NOMO-1 treated with dmso at 0.1 percent for 144 hours (cell line): ENCODE data around the gene ZNF655.

Experiments used
- DNase-seq: peaks from one replicate; lab custom pipeline; 2025; ENCODE audit not compliant: unreplicated experiment; lab: John Stamatoyannopoulos, UW

Gene ZNF655

DNA sequence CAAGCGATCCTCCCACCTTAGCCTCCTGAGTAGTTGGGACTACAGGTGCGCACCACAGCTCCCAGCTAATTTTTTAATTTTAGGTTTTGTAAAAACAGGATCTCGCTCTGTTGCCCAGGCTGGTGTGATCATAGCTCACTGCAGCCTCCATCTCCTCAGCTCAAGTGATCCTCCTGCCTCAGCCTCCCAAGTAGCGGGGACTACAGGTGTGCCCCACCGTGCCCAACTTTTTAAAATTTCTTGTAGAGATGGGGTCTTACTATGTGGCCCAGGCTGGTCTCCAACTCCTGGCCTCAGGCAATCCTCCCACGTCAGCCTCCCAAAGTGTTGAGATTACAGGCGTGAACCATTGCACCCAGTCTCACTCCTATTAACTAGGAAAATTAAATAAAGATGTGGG is 47.1 kb downstream of the ZNF655 start:
- DNase-seq, result no peak

GRCh38 chr7:99606531-99606930 is 48.1 kb downstream of the ZNF655 start:
- DNase-seq, result no peak

DNA sequence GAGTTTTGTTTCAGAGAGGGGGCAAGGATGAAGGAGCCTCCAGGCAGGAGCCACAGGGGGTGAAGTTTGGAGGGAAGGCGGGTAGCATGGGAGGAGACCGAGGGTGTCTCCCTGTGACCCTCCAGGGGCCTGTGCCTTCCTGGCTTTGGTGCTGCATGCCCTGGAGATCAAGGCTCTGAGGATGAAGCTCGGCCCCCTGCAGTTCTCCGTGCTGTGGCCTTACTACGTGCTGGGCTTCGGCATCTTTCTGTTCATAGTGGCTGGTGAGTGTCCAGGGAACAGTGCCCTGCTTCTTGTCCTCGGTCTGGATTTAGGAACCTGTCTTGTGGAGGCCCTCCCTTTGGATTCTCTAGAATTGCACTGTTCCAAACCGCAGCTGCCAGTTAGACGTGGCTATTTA is 49.1 kb downstream of the ZNF655 start:
- no peak for DNase-seq

- DNase-seq, result no peak
Measured at GRCh38 chr7:99614495-99614894, 56.1 kb downstream of the ZNF655 start.

GRCh38 chr7:99615989-99616358 is 57.5 kb downstream of the ZNF655 start:
- no peak for DNase-seq

DNA sequence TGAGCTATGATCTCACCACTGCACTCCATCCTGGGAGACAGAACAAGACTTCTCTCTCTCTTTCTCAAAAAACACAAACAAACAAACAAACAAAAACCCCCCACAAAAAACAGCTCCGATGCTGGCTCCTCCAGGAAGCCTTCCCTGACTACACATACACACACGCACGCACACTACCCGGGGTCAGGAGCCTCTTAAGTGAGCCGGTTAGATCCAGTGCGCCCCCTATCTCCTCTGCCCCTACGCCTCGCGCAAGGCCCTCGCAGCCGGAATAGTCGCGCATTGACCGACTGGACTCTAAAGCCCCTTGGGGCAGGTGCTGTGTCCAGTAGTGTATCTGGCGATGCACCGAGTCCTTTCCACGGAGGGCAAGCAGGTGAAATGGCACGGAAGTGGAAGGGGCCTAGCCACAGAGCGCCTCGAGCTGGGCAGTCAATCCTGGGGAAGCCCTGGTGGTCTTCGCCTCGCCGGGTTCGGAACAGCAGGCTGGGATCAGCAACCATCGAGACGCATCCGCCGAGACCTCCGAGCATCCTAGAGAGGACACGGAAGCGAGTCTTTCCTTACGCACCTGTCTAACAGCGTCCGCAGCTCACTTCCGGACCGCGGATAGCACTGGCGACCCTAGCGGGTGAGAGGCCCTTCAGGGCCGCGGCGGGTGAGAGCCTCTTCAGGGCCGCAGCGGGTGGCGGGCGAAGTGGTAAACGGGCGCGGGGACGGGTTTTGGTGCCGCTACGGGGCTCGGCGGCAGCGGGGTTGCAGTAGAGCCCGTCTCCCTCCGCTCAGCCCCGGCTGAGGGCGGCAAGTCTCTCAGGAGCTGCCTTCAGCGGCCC is 58.1 kb downstream of the ZNF655 start, which contains the start of gene ZSCAN25:
Gene ZSCAN25 (plus strand): TSS at position 588 of the 833 bp plus-strand sequence. CDS start 2,661 bp downstream, outside the sequence.
- DNase-seq, result peak; percentile 81

DNA sequence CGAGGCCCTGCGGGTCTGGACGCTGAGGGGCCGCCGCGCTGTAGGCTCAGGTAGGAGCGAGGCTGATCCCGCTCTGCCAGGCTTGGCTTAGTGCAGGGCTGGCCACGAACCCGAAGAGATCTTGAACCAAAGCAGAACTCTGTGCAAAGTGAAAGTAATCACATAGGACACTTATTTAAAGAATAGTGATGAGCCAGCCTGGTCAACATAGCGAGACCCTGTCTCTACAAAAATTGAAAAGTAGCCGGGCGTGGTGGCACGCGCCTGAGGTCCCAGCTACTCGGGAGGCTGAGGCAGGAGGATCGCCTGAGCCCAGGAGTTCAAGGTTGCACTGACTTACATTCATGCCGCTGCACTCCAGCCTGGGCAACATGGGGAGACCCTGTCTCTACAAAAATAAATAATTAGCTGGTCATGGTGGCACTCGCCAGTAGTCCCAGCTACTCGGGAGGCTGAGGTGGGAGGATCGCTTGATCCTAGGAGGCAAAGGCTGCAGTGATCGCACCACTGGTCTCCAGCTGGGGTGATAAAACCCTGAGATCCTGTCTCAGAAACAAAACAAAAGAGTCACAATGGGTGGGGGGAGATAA is 58.8 kb downstream of the ZNF655 start:
- DNase-seq, result no peak

DNA sequence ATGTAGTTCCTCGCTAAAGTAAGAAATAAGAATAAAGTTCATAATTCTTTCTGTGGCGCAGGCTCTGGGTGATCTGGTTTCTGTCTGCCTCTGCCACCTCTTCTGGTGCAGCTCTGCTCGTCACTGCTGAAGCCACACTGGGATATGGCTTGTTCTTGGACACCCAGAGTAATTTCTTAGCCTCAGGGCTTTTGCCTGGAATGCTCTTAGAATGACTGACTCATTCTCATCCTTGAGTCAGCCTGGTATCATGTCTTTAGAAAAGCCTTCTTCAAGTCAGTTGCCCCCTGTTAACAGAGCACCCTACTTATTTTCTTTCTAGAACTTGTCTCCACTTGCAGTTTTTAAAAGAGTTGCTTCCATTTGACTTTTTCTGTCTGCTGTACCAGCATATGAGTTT is 60.3 kb downstream of the ZNF655 start:
- DNase-seq, result no peak

DNA sequence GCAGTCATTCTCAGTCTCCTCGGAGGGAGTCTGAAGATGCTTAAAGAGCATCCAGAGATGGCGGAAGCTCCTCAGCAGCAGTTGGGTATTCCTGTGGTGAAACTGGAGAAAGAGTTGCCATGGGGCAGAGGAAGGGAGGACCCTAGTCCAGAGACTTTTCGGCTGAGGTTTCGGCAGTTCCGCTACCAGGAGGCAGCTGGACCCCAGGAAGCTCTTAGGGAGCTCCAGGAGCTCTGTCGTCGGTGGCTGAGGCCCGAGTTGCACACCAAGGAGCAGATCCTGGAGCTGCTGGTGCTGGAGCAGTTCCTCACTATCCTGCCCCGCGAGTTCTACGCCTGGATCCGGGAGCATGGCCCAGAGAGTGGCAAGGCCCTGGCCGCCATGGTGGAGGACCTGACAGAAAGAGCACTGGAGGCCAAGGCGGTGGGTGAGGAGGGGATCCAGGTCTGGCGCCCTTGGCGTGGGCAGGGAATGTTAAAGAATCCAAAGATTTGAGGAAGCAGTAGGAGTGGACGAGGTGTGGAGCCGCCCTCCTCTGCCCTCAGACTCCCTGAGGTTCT is 61.2 kb downstream of the ZNF655 start:
- DNase-seq, result no peak

DNA sequence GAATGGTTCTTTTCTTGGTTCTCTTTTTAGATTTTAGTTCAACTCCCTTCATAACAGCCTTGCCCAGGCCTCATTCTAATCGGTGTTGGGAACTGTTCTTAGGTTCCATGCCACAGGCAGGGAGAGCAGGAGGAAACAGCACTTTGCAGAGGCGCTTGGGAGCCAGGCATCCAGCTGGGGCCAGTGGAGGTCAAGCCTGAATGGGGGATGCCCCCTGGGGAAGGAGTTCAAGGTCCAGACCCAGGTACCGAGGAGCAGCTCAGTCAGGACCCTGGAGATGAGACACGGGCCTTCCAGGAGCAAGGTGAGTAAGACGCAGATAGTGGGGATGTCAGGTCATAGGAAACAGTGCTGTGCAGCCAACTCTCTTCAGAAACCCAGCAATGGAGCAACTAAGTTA is 62.8 kb downstream of the ZNF655 start:
- DNase-seq, result no peak

- no peak for DNase-seq
Measured at GRCh38 chr7:99622596-99622995, 64.2 kb downstream of the ZNF655 start.

- no peak for DNase-seq
Measured at GRCh38 chr7:99623091-99623693, 64.8 kb downstream of the ZNF655 start.

GRCh38 chr7:99623702-99624447 is 65.4 kb downstream of the ZNF655 start:
- DNase-seq, result no peak

- no peak for DNase-seq
Measured at GRCh38 chr7:99624484-99624883, 66.0 kb downstream of the ZNF655 start.

- DNase-seq, result no peak
Measured at GRCh38 chr7:99625321-99625720, 66.9 kb downstream of the ZNF655 start.

DNA sequence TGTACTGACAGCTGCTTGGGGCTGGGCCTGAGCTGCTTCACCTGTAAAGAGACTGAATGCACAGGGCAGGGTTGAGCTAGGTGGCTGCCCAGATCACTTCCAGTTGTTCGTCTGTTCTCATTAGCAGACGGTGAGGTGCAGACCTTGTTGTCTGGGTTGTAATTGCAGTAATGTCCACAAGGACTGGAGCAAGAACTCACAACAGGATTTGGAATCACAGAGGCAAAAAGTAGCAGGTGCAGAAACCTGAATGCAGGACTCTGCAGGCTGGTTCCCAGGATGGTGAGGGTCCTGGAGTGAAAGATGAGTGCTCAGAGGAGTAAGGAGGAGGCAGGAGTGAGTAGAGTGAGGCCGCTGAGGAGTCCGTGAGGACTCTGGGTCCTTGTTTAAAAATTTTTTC is 67.5 kb downstream of the ZNF655 start:
- no peak for DNase-seq
